Coronary artery (tissue), 2 donors: Measurements from ENCODE around the gene TCF20.

Experiments
- DNase-seq: peaks from one replicate; pipeline ENCODE4 v3.0.0-alpha.2; 2017; ENCODE audit warnings: low spot score
- H3K27ac ChIP-seq, 2 donors: fragments of 200-600 bp; sonication (generic); one replicate each; pipeline ENCODE4 v1.5.1; 2016 to 2019
- H3K4me3 ChIP-seq: fragments of 200-600 bp; sonication (generic); 2 replicates; pipeline ENCODE4 v1.5.1; 2016; ENCODE audit warnings: mild to moderate bottlenecking, moderate library complexity
- CTCF ChIP-seq: fragments of 200-600 bp; sonication (generic); IDR thresholded peaks from one replicate; pipeline ENCODE4 v1.5.1; 2019; ENCODE audit warnings: antibody characterized with exemption

The TCF20 gene

GRCh38 chr22:42286205-42286604, 15.8 kb upstream of the TCF20 start:
- no peak overlapping the region for H3K4me3 ChIP-seq
- no peak for DNase-seq
- TF ChIP-seq CTCF, result no peak
- H3K27ac ChIP-seq, result no peak overlapping the region

- Histone ChIP-seq H3K27ac (no peak overlapping the region), H3K4me3 (no peak overlapping the region)
- no peak for DNase-seq
- TF ChIP-seq CTCF, result no peak
Measured at GRCh38 chr22:42285604-42286003, 15.2 kb upstream of the TCF20 start.

- Histone ChIP-seq H3K27ac (no peak overlapping the region), H3K4me3 (no peak overlapping the region)
- DNase-seq, result no peak
- no peak for TF ChIP-seq CTCF
Measured at GRCh38 chr22:42284643-42285181, 14.3 kb upstream of the TCF20 start.

GRCh38 chr22:42284202-42284591, 13.7 kb upstream of the TCF20 start:
- no peak for DNase-seq
- peak overlapping the region; percentile 72 for H3K4me3 ChIP-seq

GRCh38 chr22:42283278-42284201, 13.1 kb upstream of the TCF20 start:
- H3K4me3 ChIP-seq, result peak overlapping the region; percentile 72
- H3K27ac ChIP-seq, result no peak overlapping the region
- no peak for DNase-seq
- no peak for TF ChIP-seq CTCF

More at GRCh38 chr22:42284202-42284591, 13.7 kb upstream of the TCF20 start:
- H3K27ac ChIP-seq, result no peak overlapping the region
- no peak for TF ChIP-seq CTCF

- H3K27ac ChIP-seq, result no peak overlapping the region
- no peak for DNase-seq
- H3K4me3 ChIP-seq, result peak overlapping the region; percentile 72
- no peak for TF ChIP-seq CTCF
Measured at GRCh38 chr22:42282943-42283277, 12.5 kb upstream of the TCF20 start.
